ENCODE results near the gene SMCP. TPM values are rescaled to one million over a fixed set of nuclear protein-coding genes. Genes with fewer than 3 reads are reported as not detected.

SMCP gene
- total and polyA plus RNA-seq, 4 donors, result not detected

DNA sequence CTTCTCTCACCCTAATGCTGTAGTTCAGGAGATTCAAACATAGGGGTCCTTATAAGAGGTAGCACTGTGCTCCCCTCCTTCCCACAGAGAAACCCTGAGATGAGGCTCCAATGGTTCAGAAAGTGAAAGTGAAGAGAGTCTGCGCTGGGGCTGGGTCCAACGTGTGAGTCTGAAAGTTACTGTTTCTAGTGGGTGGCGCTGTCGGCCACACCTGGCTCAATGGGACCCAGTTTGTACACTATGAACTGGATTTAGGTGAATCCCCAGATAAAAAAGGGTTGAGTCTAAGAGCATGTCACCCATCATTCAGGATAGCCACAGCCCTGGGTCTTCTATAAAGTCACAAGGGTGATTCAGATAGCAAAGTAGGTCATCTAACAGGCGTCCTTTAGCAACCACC, 2.8 kb downstream of the SMCP start:
- DNase-seq (no peak), ATAC-seq (ENCODE audit: low FRiP score) (no peak)
- intact Hi-C loops (cut with DNase I), result no loop called here
- Histone ChIP-seq H3K27ac (ENCODE audit: low read depth in 1 of 2, low read length in 2 of 2) (no peak overlapping the region), H3K4me1 (ENCODE audit: control insufficient read depth in 1 of 2, insufficient read depth in 2 of 2, low read length in 2 of 2) (peaks cover 3 to 7% of the 10 kb centered on the region in 2 donors), H3K27me3 (ENCODE audit: control insufficient read depth in 1 of 2, insufficient read depth in 2 of 2, low read length in 1 of 2) (no peaks in the 10 kb centered on the region), H3K9me3 (ENCODE audit: control insufficient read depth, low read length) (no peaks in the 10 kb centered on the region), H3K4me3 (ENCODE audit: low read length in 2 of 2) (no peak overlapping the region), H3K36me3 (ENCODE audit: control insufficient read depth in 1 of 2, insufficient read depth in 2 of 2, low read length in 1 of 2) (no peaks in the 10 kb centered on the region)
- 77 to 83% methylated on average over 5 of the region's 5 CpGs for WGBS, 2 donors

DNA sequence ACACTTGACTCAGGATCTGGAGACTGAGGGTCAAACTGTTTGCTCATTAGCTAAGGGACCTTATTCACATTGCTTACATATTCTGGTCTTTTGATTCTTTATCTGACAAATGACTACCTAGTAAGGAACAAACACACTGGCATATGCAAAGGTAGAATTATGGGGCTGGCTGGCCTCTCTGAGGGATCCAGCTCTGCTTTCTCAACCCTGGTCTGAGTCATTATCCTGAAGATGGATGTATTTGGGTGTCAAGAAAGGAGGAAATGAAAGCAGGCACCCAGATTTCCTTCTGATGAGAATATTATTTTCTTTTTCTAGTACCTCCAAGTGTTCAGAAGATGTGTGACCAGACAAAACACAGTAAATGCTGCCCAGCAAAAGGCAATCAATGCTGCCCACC, 6.0 kb downstream of the SMCP start:
- Histone ChIP-seq H3K27me3 (ENCODE audit: control insufficient read depth in 1 of 2, insufficient read depth in 2 of 2, low read length in 1 of 2) (no peaks in the 10 kb centered on the region), H3K4me3 (ENCODE audit: low read length in 2 of 2) (no peak overlapping the region), H3K4me1 (ENCODE audit: control insufficient read depth in 1 of 2, insufficient read depth in 2 of 2, low read length in 2 of 2) (peaks cover 3 to 7% of the 10 kb centered on the region in 2 donors), H3K36me3 (ENCODE audit: control insufficient read depth in 1 of 2, insufficient read depth in 2 of 2, low read length in 1 of 2) (no peaks in the 10 kb centered on the region), H3K9me3 (ENCODE audit: control insufficient read depth, low read length) (no peaks in the 10 kb centered on the region), H3K27ac (ENCODE audit: low read depth in 1 of 2, low read length in 2 of 2) (no peak overlapping the region)
- intact Hi-C loops (cut with DNase I), result no loop called here
- ATAC-seq (ENCODE audit: low FRiP score), result no peak
- DNase-seq, result no peak

GRCh38 chr1:152884506-152884905, 6.4 kb downstream of the SMCP start:
- whole genome bisulfite sequencing, 2 donors, result 83 to 92% methylated on average over 1 of the region's 1 CpG
- Histone ChIP-seq H3K36me3 (ENCODE audit: control insufficient read depth in 1 of 2, insufficient read depth in 2 of 2, low read length in 1 of 2) (no peaks in the 10 kb centered on the region), H3K27me3 (ENCODE audit: control insufficient read depth in 1 of 2, insufficient read depth in 2 of 2, low read length in 1 of 2) (no peaks in the 10 kb centered on the region), H3K4me1 (ENCODE audit: control insufficient read depth in 1 of 2, insufficient read depth in 2 of 2, low read length in 2 of 2) (peaks cover 3 to 7% of the 10 kb centered on the region in 2 donors), H3K27ac (ENCODE audit: low read depth in 1 of 2, low read length in 2 of 2) (peak overlapping the region in 1 of 2 donors; percentile 41), H3K4me3 (ENCODE audit: low read length in 2 of 2) (no peak overlapping the region), H3K9me3 (ENCODE audit: control insufficient read depth, low read length) (no peaks in the 10 kb centered on the region)
- intact Hi-C loops (cut with DNase I), result no loop called here
- DNase-seq, result no peak
- no peak for ATAC-seq (ENCODE audit: low FRiP score)

DNA sequence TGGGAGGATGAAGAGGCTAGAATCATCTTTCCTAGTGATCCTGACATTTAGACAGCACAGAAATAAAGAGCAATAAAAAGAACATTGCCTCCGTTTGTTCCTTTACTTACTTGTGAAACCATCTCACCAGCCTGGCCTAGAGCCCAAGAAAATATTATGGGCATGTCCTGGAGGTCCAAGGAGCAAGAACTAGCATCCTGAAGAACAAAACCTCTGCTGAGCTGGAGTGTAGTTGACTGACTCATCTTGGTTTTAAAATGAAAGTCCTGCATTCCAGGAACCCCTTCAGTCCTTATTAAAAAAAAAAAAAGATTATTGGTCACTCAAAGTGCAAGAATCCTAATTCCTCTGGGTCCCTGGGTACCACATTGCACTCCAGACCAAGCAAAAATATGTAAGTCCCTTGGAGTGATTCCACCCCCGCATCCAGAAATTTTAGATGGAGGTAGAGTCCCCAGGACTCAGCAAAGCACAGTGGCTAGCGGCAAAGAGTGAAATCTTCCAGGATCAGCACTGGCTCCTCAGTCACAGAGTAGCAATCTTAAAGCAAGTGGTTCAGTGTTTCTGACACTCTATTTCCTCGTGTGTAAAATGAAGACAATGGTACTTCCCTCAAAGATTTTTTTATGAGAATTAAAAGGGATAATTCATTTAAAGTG, 7.0 kb downstream of the SMCP start:
- ATAC-seq (ENCODE audit: low FRiP score) (no peak), DNase-seq (no peak)
- Histone ChIP-seq H3K36me3 (ENCODE audit: control insufficient read depth in 1 of 2, insufficient read depth in 2 of 2, low read length in 1 of 2) (no peaks in the 10 kb centered on the region), H3K9me3 (ENCODE audit: control insufficient read depth, low read length) (no peaks in the 10 kb centered on the region), H3K27ac (ENCODE audit: low read depth in 1 of 2, low read length in 2 of 2) (peak overlapping the region; percentile 5 to 41), H3K4me3 (ENCODE audit: low read length in 2 of 2) (no peak overlapping the region), H3K4me1 (ENCODE audit: control insufficient read depth in 1 of 2, insufficient read depth in 2 of 2, low read length in 2 of 2) (peaks cover 3 to 7% of the 10 kb centered on the region in 2 donors), H3K27me3 (ENCODE audit: control insufficient read depth in 1 of 2, insufficient read depth in 2 of 2, low read length in 1 of 2) (no peaks in the 10 kb centered on the region)
- intact Hi-C loops (cut with DNase I), result no loop called here
- WGBS, 2 donors, result 54 to 57% methylated on average over 4 of the region's 4 CpGs

DNA sequence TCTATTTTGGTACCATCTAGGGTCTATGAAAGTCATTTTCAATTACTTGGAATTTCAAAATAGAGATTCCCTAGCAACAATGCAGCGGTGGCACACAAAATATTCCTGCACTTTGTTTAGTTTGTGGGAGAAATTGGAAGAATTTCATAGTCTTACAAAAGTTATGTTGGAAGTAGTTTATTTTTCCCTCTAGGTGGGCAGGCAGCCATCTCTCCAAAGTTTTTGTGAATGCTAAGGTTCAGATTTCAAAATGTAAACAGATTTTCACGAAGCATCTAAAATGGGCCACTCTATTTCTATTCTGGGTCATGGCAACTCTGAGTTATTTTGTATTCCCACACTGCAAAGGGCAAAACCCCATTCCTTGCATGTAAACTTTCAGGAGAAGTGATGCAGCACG, 8.0 kb downstream of the SMCP start:
- Histone ChIP-seq H3K36me3 (ENCODE audit: control insufficient read depth in 1 of 2, insufficient read depth in 2 of 2, low read length in 1 of 2) (no peaks in the 10 kb centered on the region), H3K27me3 (ENCODE audit: control insufficient read depth in 1 of 2, insufficient read depth in 2 of 2, low read length in 1 of 2) (no peaks in the 10 kb centered on the region), H3K27ac (ENCODE audit: low read depth in 1 of 2, low read length in 2 of 2) (no peak overlapping the region), H3K9me3 (ENCODE audit: control insufficient read depth, low read length) (no peaks in the 10 kb centered on the region), H3K4me3 (ENCODE audit: low read length in 2 of 2) (no peak overlapping the region), H3K4me1 (ENCODE audit: control insufficient read depth in 1 of 2, insufficient read depth in 2 of 2, low read length in 2 of 2) (peaks cover 3 to 7% of the 10 kb centered on the region in 2 donors)
- peak; percentile 34 for ATAC-seq (ENCODE audit: low FRiP score)
- intact Hi-C loops (cut with DNase I), result no loop called here
- 2 to 4% methylated on average over 3 of the region's 3 CpGs for WGBS, 2 donors
- DNase-seq, result no peak

DNA sequence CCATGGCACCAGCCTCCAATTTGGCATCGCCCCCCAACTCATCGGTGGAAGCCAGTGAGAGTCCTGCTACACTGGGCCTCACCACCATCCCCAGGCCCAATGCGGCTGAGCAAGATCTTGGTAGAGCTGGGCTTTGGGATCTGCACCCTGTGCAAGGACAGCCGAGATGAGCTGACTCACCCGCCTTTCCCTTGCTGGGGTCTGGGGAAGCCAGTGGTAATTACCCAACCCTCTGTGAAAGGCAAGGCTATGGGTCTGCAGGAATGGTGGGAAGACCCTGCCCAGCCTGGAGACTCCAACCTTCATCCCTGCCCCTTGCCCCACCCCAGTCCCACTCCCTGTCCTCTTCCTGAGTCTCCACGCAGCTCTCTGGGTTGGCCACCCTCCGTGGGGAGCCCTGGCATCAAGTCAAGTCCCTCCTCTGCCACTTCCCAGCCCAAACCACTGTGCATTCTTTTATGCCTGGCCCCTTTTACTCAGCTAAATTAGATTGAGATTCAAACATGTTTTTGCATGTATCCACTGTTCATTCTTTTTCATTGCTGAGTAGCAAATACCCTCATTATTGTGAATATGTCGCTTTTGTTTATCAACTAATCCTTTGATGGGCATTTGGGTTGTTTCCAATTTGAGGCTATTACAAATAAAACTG, 8.8 kb downstream of the SMCP start:
- no peak for DNase-seq
- Histone ChIP-seq H3K27ac (ENCODE audit: low read depth in 1 of 2, low read length in 2 of 2) (peak overlapping the region in 1 of 2 donors; percentile 23), H3K4me1 (ENCODE audit: control insufficient read depth in 1 of 2, insufficient read depth in 2 of 2, low read length in 2 of 2) (peaks cover 3 to 7% of the 10 kb centered on the region in 2 donors), H3K9me3 (ENCODE audit: control insufficient read depth, low read length) (no peaks in the 10 kb centered on the region), H3K36me3 (ENCODE audit: control insufficient read depth in 1 of 2, insufficient read depth in 2 of 2, low read length in 1 of 2) (no peaks in the 10 kb centered on the region), H3K27me3 (ENCODE audit: control insufficient read depth in 1 of 2, insufficient read depth in 2 of 2, low read length in 1 of 2) (no peaks in the 10 kb centered on the region), H3K4me3 (ENCODE audit: low read length in 2 of 2) (no peak overlapping the region)
- intact Hi-C loops (cut with DNase I), result no loop called here
- 73 to 74% methylated on average over 8 of the region's 8 CpGs for WGBS, 2 donors
- peak; percentile 54 for ATAC-seq (ENCODE audit: low FRiP score)

- H3K27me3 ChIP-seq (ENCODE audit: control insufficient read depth in 1 of 2, insufficient read depth in 2 of 2, low read length in 1 of 2), result no peaks in the 10 kb centered on the region
- ATAC-seq (ENCODE audit: low FRiP score), result no peak
Measured at GRCh38 chr1:152888126-152888525, 10.0 kb downstream of the SMCP start.

GRCh38 chr1:152899027-152899426, 20.9 kb downstream of the SMCP start:
- H3K27ac ChIP-seq (ENCODE audit: low read depth in 1 of 2, low read length in 2 of 2), result no peak overlapping the region

More at GRCh38 chr1:152888126-152888525, 10.0 kb downstream of the SMCP start:
- DNase-seq, result no peak
- Histone ChIP-seq H3K36me3 (ENCODE audit: control insufficient read depth in 1 of 2, insufficient read depth in 2 of 2, low read length in 1 of 2) (no peaks in the 10 kb centered on the region), H3K9me3 (ENCODE audit: control insufficient read depth, low read length) (no peaks in the 10 kb centered on the region), H3K4me3 (ENCODE audit: low read length in 2 of 2) (no peak overlapping the region), H3K4me1 (ENCODE audit: control insufficient read depth in 1 of 2, insufficient read depth in 2 of 2, low read length in 2 of 2) (peaks cover 3 to 7% of the 10 kb centered on the region in 2 donors), H3K27ac (ENCODE audit: low read depth in 1 of 2, low read length in 2 of 2) (no peak overlapping the region)
- intact Hi-C loops (cut with DNase I), result no loop called here
- 69 to 82% methylated on average over 1 of the region's 1 CpG for WGBS, 2 donors

DNA sequence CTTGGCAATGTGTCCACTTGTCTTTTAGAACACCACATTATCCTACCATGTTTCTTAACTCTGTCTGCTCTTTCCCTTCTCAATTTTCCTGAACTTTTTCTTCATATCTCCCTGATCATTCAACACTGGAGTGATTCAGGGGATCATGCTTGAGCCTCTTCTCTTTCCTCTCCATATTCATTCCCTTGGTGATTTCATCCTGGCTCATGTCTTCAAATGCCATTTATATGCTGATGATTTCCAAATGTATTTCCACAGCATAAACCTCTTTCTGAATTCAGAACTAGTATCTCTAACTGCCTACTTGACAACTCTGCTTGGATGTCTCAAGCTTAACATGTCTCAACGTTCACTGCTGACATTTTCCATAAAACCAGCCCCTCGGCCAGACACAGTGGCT, 21.8 kb downstream of the SMCP start:
- Histone ChIP-seq H3K4me3 (ENCODE audit: low read length in 2 of 2) (no peak overlapping the region), H3K27me3 (ENCODE audit: control insufficient read depth in 1 of 2, insufficient read depth in 2 of 2, low read length in 1 of 2) (no peaks in the 10 kb centered on the region), H3K9me3 (ENCODE audit: control insufficient read depth, low read length) (no peaks in the 10 kb centered on the region), H3K36me3 (ENCODE audit: control insufficient read depth in 1 of 2, insufficient read depth in 2 of 2, low read length in 1 of 2) (no peaks in the 10 kb centered on the region), H3K4me1 (ENCODE audit: control insufficient read depth in 1 of 2, insufficient read depth in 2 of 2, low read length in 2 of 2) (no peaks in the 10 kb centered on the region), H3K27ac (ENCODE audit: low read depth in 1 of 2, low read length in 2 of 2) (no peak overlapping the region)
- intact Hi-C loops (cut with DNase I), result no loop called here
- ATAC-seq (ENCODE audit: low FRiP score) (no peak), DNase-seq (no peak)
- WGBS, 2 donors, result 64 to 69% methylated on average over 2 of the region's 2 CpGs

More at GRCh38 chr1:152899027-152899426, 20.9 kb downstream of the SMCP start:
- Histone ChIP-seq H3K27me3 (ENCODE audit: control insufficient read depth in 1 of 2, insufficient read depth in 2 of 2, low read length in 1 of 2) (no peaks in the 10 kb centered on the region), H3K4me1 (ENCODE audit: control insufficient read depth in 1 of 2, insufficient read depth in 2 of 2, low read length in 2 of 2) (no peaks in the 10 kb centered on the region), H3K36me3 (ENCODE audit: control insufficient read depth in 1 of 2, insufficient read depth in 2 of 2, low read length in 1 of 2) (no peaks in the 10 kb centered on the region), H3K4me3 (ENCODE audit: low read length in 2 of 2) (no peak overlapping the region), H3K9me3 (ENCODE audit: control insufficient read depth, low read length) (no peaks in the 10 kb centered on the region)
- intact Hi-C loops (cut with DNase I), result no loop called here
- ATAC-seq (ENCODE audit: low FRiP score), result no peak
- DNase-seq, result no peak
- WGBS, 2 donors, result 79 to 83% methylated on average over 4 of the region's 4 CpGs

All from aorta (tissue), 5 donors.